IMR-90 (cell line): ENCODE results near the gene IFIT1B. TPM values are rescaled to one million over a fixed set of nuclear protein-coding genes. Genes with fewer than 3 reads are reported as not detected.

Experiments used
- ATAC-seq: fragments of 200-7000 bp; cut with Tn5 transposase; 2 replicates; pipeline ENCODE4 v1.9.1; 2020; ENCODE audit warnings: low read depth, mild to moderate bottlenecking, moderate library complexity
- BruUV-seq: library from RNA; stranded (reverse); fragments of 400-500 nt; replicated peaks from 2 replicates; lab custom pipeline; 2021; lab: Mats Ljungman, UMichigan
- CTCF ChIA-PET: fragments of 300-600 bp; formaldehyde crosslinking; extraction: SDS; loops from one replicate; lab custom pipeline; 2021; ENCODE audit warnings: antibody characterized with exemption; lab: Yijun Ruan, JAX
- POLR2A ChIA-PET: fragments of 300-600 bp; sonication (Branson Sonifier 250); formaldehyde crosslinking; loops from one replicate; lab custom pipeline; 2022; ENCODE audit warnings: antibody characterized with exemption; ENCODE audit not compliant: unreplicated experiment; lab: Charles Lee
- DNase-seq: peaks from one replicate; pipeline ENCODE4 v3.0.0; 2013
- H2AFZ ChIP-seq: replicated peaks from 2 replicates; pipeline ENCODE3; 2013; ENCODE audit warnings: low read length, mild to moderate bottlenecking; ENCODE audit not compliant: poor library complexity
- H2AK5ac ChIP-seq: 2 replicates; pipeline ENCODE4 v1.6.1; 2013; ENCODE audit warnings: low read depth, low read length, inconsistent platforms
- H2AK9ac ChIP-seq: replicated peaks from 2 replicates; pipeline ENCODE3; 2013; ENCODE audit warnings: mild to moderate bottlenecking, low read depth, low read length, moderate library complexity; ENCODE audit not compliant: poor library complexity
- H2BK120ac ChIP-seq: 2 replicates; pipeline ENCODE4 v1.6.1; 2013; ENCODE audit warnings: low read depth, low read length, inconsistent platforms
- H2BK15ac ChIP-seq: 3 replicates; pipeline ENCODE4 v1.6.1; 2013; ENCODE audit warnings: low read depth, low read length, inconsistent platforms
- H2BK20ac ChIP-seq: 2 replicates; pipeline ENCODE4 v1.6.1; 2013; ENCODE audit warnings: low read depth, mild to moderate bottlenecking, inconsistent platforms, low read length, moderate library complexity
- H2BK5ac ChIP-seq: 2 replicates; pipeline ENCODE4 v1.6.1; 2013; ENCODE audit warnings: mild to moderate bottlenecking, low read depth, low read length, inconsistent platforms; ENCODE audit not compliant: poor library complexity, severe bottlenecking
- H3K14ac ChIP-seq: replicated peaks from 2 replicates; pipeline ENCODE4 v1.6.1; 2013; ENCODE audit warnings: low read depth, low read length, inconsistent platforms
- H3K18ac ChIP-seq: 2 replicates; pipeline ENCODE4 v1.6.1; 2013; ENCODE audit warnings: low read depth, low read length, control low read depth
- H3K23ac ChIP-seq: 2 replicates; pipeline ENCODE4 v1.6.1; 2013; ENCODE audit warnings: low read depth, low read length, inconsistent platforms
- H3K27ac ChIP-seq: 2 replicates; pipeline ENCODE4 v1.5.1; 2013; ENCODE audit warnings: mild to moderate bottlenecking, control low read depth, low read length; ENCODE audit not compliant: insufficient read depth
- H3K27me3 ChIP-seq: 2 replicates; pipeline ENCODE4 v1.6.1; 2013; ENCODE audit warnings: low read length; ENCODE audit not compliant: control insufficient read depth, insufficient read depth
- H3K36me3 ChIP-seq: 2 replicates; pipeline ENCODE4 v1.6.1; 2013; ENCODE audit warnings: low read length, mixed read lengths; ENCODE audit not compliant: control insufficient read depth, insufficient read depth
- H3K4ac ChIP-seq: 2 replicates; pipeline ENCODE4 v1.6.1; 2013; ENCODE audit warnings: low read depth, low read length, inconsistent platforms
- H3K4me1 ChIP-seq: 2 replicates; pipeline ENCODE4 v1.6.1; 2013; ENCODE audit warnings: low read length, mixed read lengths; ENCODE audit not compliant: control insufficient read depth, insufficient read depth
- H3K4me2 ChIP-seq: 2 replicates; pipeline ENCODE4 v1.6.1; 2013; ENCODE audit warnings: low read depth, mild to moderate bottlenecking, control low read depth, low read length, moderate library complexity
- H3K4me3 ChIP-seq: 2 replicates; pipeline ENCODE4 v1.5.1; 2013; ENCODE audit warnings: low read depth, mild to moderate bottlenecking, control low read depth, low read length, moderate library complexity; ENCODE audit not compliant: insufficient read depth
- H3K56ac ChIP-seq: 2 replicates; pipeline ENCODE4 v1.6.1; 2013; ENCODE audit warnings: low read length, inconsistent platforms; ENCODE audit not compliant: insufficient read depth; ENCODE audit errors: extremely low read depth
- H3K79me1 ChIP-seq, 2 experiments: 2 replicates each; pipeline ENCODE4 v1.6.1; 2013; ENCODE audit warnings: low read length in 2 of 2, inconsistent platforms in 1 of 2, low read depth in 1 of 2
- H3K9ac ChIP-seq: 2 replicates; pipeline ENCODE4 v1.6.1; 2013; ENCODE audit warnings: low read depth, low read length, control low read depth
- H3K9me1 ChIP-seq: 2 replicates; pipeline ENCODE4 v1.6.1; 2013; ENCODE audit warnings: low read length, inconsistent platforms; ENCODE audit not compliant: insufficient read depth
- H3K9me3 ChIP-seq: 2 replicates; pipeline ENCODE4 v1.6.1; 2013; ENCODE audit warnings: low read length; ENCODE audit not compliant: control insufficient read depth, insufficient read depth
- H4K20me1 ChIP-seq: 2 replicates; pipeline ENCODE4 v1.6.1; 2013; ENCODE audit warnings: low read length, inconsistent platforms; ENCODE audit not compliant: insufficient read depth
- H4K5ac ChIP-seq: 2 replicates; pipeline ENCODE4 v1.6.1; 2013; ENCODE audit warnings: mild to moderate bottlenecking, low read depth, low read length, control low read depth
- H4K8ac ChIP-seq, 2 experiments: 2 replicates each; pipeline ENCODE4 v1.6.1; 2013; ENCODE audit warnings: low read depth in 2 of 2, low read length in 2 of 2, control low read depth in 1 of 2, inconsistent platforms in 1 of 2
- H4K91ac ChIP-seq: 2 replicates; pipeline ENCODE4 v1.6.1; 2013; ENCODE audit warnings: low read depth, low read length, inconsistent platforms; ENCODE audit not compliant: insufficient read depth
- BHLHE40 ChIP-seq: fragments of 150-350 bp; IDR thresholded peaks from 2 replicates; pipeline ENCODE4 v1.6.1; 2016; ENCODE audit warnings: mild to moderate bottlenecking, low read depth, low read length
- CHD1 ChIP-seq: IDR thresholded peaks from 2 replicates; pipeline ENCODE4 v1.6.1; 2012; ENCODE audit warnings: low read depth, low read length, improper control_type of control experiment
- FOS ChIP-seq: fragments of 150-350 bp; IDR thresholded peaks from 2 replicates; pipeline ENCODE4 v1.6.1; 2016; ENCODE audit warnings: low read depth, low read length
- MAFK ChIP-seq: IDR thresholded peaks from 2 replicates; pipeline ENCODE4 v1.6.1; 2012; ENCODE audit warnings: low read depth, low read length, improper control_type of control experiment
- MXI1 ChIP-seq: IDR thresholded peaks from 2 replicates; pipeline ENCODE4 v1.6.1; 2012; ENCODE audit warnings: low read depth, mild to moderate bottlenecking, low read length, moderate library complexity, borderline replicate concordance
- POLR2A ChIP-seq: IDR thresholded peaks from 2 replicates; pipeline ENCODE4 v1.6.1; 2012; ENCODE audit warnings: mild to moderate bottlenecking, low read depth, low read length
- RFX5 ChIP-seq: IDR thresholded peaks from 2 replicates; pipeline ENCODE4 v1.8.0; 2012; ENCODE audit warnings: low read depth, mild to moderate bottlenecking, low read length, moderate library complexity
- WGBS, 2 experiments: methylation state at CpG; one replicate each; pipeline versions ENCODE4 v1.1.5 to v1.1.7; 2013; ENCODE audit warnings: missing lambda C conversion rate in 2 of 2; ENCODE audit not compliant: insufficient read length in 1 of 2; ENCODE audit errors: extremely low coverage in 2 of 2; 5-methylcytosine and 5-hydroxymethylcytosine counted together
- dilution Hi-C: fragments of 300-500 bp; cut with HindIII; formaldehyde crosslinking; loops from one replicate; pipeline ENCODE4 v1.14.3; 2018; ENCODE audit warnings: low sequenced_read_pairs; ENCODE audit not compliant: unreplicated experiment
- in situ Hi-C: fragments of 300-500 bp; cut with MboI; formaldehyde crosslinking; loops from 3 replicates; pipeline ENCODE4 v1.14.3; 2019; ENCODE audit warnings: low sequenced_read_pairs, inconsistent platforms, mixed read lengths
- intact Hi-C: fragments of 100-400 bp; cut with micrococcal nuclease; formaldehyde crosslinking; loops from 2 replicates; pipeline ENCODE4 v1.10.0; 2022
- polyA plus RNA-seq, 3 experiments: library from polyadenylated mRNA; depleted of rRNA; stranded (reverse); fragments of >200 nt; gene quantifications; 2 replicates each; pipeline ENCODE4 v1.2.3, GENCODE V29; 2012; ENCODE audit warnings: low replicate concordance in 1 of 3
- total RNA-seq: library from RNA; depleted of rRNA; stranded (reverse); fragments of >200 nt; gene quantifications from 2 replicates; pipeline ENCODE4 v1.2.3, GENCODE V29; 2012

IFIT1B gene
- total and polyA plus RNA-seq, 2 of the 4 experiments (the other 2 are of a cell fraction) = not detected

DNA sequence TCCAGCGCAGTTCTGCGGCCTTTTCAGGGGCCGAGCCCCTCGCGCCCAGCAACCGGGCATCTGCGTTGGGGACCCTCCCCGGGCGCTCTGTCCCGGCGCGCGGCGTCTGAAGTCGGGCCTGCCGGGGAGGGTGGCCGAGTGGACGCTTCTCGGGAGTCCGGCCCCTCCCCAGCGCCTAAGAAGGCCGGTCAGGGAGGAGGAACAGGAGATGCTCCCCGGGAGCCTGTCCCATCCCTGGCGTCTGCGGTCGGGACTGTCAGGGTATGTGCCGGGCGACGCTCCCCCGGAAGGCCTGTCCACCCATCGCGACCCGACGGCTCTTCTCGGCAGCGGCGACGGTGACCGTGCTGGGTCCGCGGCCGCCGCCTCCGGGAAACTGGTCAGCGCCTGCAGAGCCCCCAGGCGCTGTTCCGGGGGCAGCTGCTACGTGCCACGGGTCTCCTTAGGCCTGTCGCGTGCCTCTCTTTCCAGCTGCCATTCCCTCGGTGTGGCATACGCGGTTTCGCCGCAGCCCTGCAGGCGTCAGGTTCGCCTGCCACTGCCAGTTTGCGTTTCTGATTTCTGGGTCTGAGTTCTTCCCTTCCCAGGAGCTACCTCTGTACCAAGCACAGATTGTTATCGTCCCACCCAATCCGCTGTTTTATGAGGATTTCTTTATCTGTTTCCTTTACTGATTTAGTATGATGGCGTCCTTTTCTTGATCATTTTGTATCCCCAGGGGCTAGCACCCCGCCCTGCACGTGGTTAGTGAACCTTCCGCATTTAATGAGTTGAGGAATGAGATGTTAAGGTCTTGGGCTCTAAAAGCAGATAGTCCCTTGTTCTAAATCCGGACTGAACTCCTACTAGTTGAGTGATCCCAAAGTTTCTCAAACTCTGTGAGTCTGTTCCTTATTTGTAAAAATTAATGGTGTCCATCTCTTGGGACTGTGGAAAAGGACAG lies 37.3 kb downstream of the IFIT1B start:
- H3K56ac ChIP-seq = peak overlapping the region; percentile 93; the same call in 1 of the 2 replicates
- H2AK5ac ChIP-seq = 0 out of 2 replicates have a peak overlapping the region, but pooled peaks have one; percentile 63
- 1% methylated on average over 24 of the region's 66 CpGs; no CpG with 5 or more reads in 1 of the 2 experiments for WGBS, 2 experiments
- POLR2A ChIA-PET = interaction anchor here (0.5 kb wide), 1 partner anchor 260 kb away, joined by 9 read pairs; no protein-coding TSS in a partner anchor
- H3K27ac ChIP-seq = peak overlapping the region; percentile 91
- peak overlapping the region; percentile 99 for H3K23ac ChIP-seq
- ATAC-seq = peak; percentile 74
- BruUV-seq = no TSS peak
- H3K9me1 ChIP-seq = 0 out of 2 replicates have a peak, but pooled peaks cover 6% of the 10 kb centered on the region
- CTCF ChIA-PET = interaction anchor here (0.7 to 1.3 kb wide), 3 partner anchors 26 to 530 kb away, joined by 3 to 4 read pairs (median 3); no protein-coding TSS in a partner anchor
- H3K36me3 ChIP-seq = peaks cover 4% of the 10 kb centered on the region
- H4K8ac ChIP-seq = peak overlapping the region; percentile 92 to 94
- dilution Hi-C loops (no loop called here), intact Hi-C loops (loop anchor here (2.0 kb wide), 1 partner anchor 40 kb away; no protein-coding TSS in a partner anchor), in situ Hi-C loops (no loop called here)
- peak overlapping the region; percentile 98; the same call in 1 of the 2 replicates for H2BK120ac ChIP-seq
- peak overlapping the region; percentile 78 for H2AK9ac ChIP-seq
- peaks cover 4% of the 10 kb centered on the region for H3K4me1 ChIP-seq
- H3K18ac ChIP-seq = peak overlapping the region; percentile 92
- H3K14ac ChIP-seq = peak overlapping the region; percentile 100
- H3K79me1 ChIP-seq = peaks cover 17 to 42% of the 10 kb centered on the region in 2 experiments; a peak in 3 of 4 replicates
- H3K9ac ChIP-seq = peak overlapping the region; percentile 96
- no peaks in the 10 kb centered on the region for H4K20me1 ChIP-seq
- peak; percentile 81 for TF ChIP-seq BHLHE40
- TF ChIP-seq RFX5 = no peak
- TF ChIP-seq FOS = no peak
- no peak for TF ChIP-seq MAFK
- 0 out of 2 replicates have a peak, but pooled peaks have one; percentile 11 for TF ChIP-seq POLR2A
- TF ChIP-seq MXI1 = peak; percentile 58; the same call in 1 of the 2 replicates
- no peak for TF ChIP-seq CHD1
- H4K91ac ChIP-seq = peak overlapping the region; percentile 69; the same call in 1 of the 2 replicates
- peak overlapping the region; percentile 98 for H4K5ac ChIP-seq
- H2BK5ac ChIP-seq = peak overlapping the region; percentile 79
- no peaks in the 10 kb centered on the region for H3K27me3 ChIP-seq
- peak overlapping the region; percentile 88 for H3K4me3 ChIP-seq
- H3K9me3 ChIP-seq = no peaks in the 10 kb centered on the region
- H3K4ac ChIP-seq = peak overlapping the region; percentile 99
- H2BK15ac ChIP-seq = peak overlapping the region; percentile 7; the same call in 1 of the 3 replicates
- peak overlapping the region; percentile 95 for H2AFZ ChIP-seq
- no peak overlapping the region; the same call in 1 of the 2 replicates for H2BK20ac ChIP-seq
- DNase-seq = peak; percentile 32
- peak overlapping the region; percentile 99 for H3K4me2 ChIP-seq
